Activated effector memory CD4-positive, alpha-beta T cell treated with Interleukin-2 at 50 U/mL for 16 hours (primary cell): ENCODE data around the gene TMEM138.

Source experiments
- DNase-seq: peaks from one replicate; pipeline ENCODE4 v3.0.0-alpha.2; 2020

TMEM138 gene

DNA sequence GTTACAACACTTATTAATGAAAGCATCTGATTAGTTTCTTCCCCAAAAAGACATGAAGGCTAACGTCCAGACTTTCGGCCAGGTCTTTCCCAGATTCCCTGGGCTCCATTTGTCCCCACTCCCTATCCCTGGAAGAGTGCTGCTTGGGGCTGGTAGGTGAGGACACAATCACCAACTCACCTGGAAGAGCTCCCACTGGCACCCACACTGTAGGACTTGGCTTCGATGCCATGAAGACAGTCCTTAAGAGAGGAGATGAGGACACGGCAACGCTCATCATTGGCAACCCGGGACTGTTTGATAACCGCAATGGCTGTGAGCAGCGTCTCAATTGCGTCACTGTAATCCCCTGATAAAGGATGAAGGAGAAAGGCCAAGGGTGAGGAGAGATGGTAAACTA, 49.4 kb downstream of the TMEM138 start:
- no peak for DNase-seq

DNA sequence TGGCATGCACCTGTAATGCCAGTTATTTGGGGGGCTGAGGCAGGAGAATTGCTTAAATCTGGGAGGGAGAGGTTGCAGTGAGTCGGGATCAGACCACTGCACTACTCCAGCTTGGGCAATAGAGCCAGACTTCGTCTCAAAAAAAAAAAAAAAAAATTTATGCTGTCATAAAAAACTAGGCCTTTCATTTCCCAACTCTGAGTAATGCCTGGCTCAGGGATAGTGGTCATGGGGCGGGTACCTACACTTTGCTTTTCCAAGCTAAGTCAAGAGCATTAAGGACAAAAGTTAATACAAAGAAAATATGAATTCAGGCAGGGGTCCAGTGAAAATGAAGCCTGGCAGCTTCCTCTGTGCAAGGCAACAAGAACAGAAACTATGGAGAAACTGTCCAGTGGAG, 51.3 kb downstream of the TMEM138 start:
- DNase-seq, result no peak

DNA sequence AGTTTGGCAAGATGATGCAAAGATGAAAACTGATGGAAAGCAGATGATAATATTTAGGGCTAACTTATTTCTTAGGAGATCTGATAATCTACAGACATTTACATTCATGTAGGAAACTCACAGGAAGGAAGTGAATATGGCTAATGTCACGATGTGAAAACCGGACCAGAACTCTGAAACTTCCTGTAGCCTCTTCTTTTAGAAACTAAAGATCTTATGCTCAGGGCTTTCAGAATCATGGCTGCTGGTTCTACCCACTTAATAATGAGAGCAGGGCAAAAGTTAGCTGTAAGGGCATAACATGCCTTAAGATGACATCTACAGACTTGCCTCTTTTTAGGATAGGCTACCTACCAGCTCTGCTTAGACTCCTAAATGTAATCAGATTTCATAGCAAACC, 52.4 kb downstream of the TMEM138 start:
- no peak for DNase-seq

- no peak for DNase-seq
Measured at GRCh38 chr11:61415381-61415780, 53.2 kb downstream of the TMEM138 start.

DNA sequence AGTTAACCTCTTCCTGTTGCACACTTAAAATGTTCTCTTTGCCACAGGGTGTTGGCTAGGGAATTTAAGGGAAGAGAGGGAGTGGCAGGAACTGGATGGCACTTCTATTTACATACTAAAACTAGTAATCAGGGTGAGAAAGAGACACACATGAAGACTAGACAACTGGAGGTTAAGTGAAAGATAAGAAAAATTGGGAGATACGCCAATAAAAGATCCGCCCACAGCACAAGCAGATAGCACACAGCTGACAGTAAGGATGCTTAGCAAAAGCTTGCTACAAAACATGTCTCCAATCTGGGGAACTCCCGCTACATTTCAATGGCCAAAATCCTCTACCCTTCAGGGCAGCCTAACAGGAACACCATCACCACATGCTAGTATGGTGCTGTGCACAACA, 54.8 kb downstream of the TMEM138 start:
- DNase-seq, result no peak

DNA sequence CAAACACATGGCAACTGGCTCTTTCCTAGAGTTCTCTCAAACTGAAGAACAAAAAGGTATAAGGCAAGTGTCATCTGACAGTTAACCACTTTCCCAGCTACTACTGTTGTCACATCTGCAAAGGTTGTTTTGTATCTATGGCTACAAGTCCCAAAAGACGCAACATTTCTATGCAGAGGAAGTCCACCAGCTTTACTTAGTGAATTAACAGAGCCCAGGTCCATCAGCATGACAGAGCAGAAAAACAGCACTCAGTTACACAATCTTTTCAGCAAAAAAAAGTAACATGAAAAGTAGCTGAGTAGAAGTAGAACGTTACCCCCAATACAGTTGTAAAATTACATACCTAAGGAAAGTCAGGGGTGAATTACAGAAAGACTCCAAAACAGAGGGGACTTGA, 55.5 kb downstream of the TMEM138 start:
- DNase-seq, result no peak

DNA sequence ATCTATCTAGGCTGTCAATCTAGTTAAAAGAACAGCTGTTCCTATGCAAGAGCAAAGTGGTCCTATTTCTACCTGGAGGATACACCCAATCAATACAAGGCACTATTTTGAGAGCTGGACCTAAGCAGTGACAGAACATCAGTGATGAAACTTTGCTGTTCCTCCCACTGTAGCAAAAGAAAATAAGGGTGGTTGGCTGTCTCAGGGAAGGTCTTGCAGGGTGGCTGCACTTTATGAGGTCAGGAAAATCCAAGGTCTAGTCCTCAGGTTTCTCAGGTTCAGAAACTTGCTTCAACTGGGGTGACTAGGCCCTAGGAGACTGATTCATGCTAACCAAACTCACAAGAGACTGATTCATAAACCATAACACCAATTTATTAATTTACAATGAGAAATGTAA, 56.0 kb downstream of the TMEM138 start:
- no peak for DNase-seq
